H9 (cell line): ENCODE measurements around the gene CLIP3. TPM values are rescaled to one million over a fixed set of nuclear protein-coding genes. Genes with fewer than 3 reads are reported as not detected.

Experiments
- DNase-seq: peaks from one replicate; pipeline ENCODE4 v3.0.0-alpha.2; 2017
- H2AFZ ChIP-seq: one replicate; pipeline ENCODE4 v1.6.1; 2013; ENCODE audit warnings: mild to moderate bottlenecking, low read length, control low read depth, moderate library complexity
- H2AK5ac ChIP-seq: 2 replicates; pipeline ENCODE4 v1.6.1; 2013; ENCODE audit warnings: low read length, control low read depth, mixed read lengths; ENCODE audit not compliant: insufficient read length
- H2BK120ac ChIP-seq: one replicate; pipeline ENCODE4 v1.6.1; 2013; ENCODE audit warnings: low read depth, mild to moderate bottlenecking, low read length, control low read depth, inconsistent platforms; ENCODE audit not compliant: poor library complexity, severe bottlenecking
- H2BK12ac ChIP-seq: 2 replicates; pipeline ENCODE4 v1.6.1; 2013; ENCODE audit warnings: low read length, control low read depth, mixed read lengths, low read depth; ENCODE audit not compliant: insufficient read length
- H2BK15ac ChIP-seq: 2 replicates; pipeline ENCODE4 v1.6.1; 2013; ENCODE audit warnings: low read depth, low read length, control low read depth
- H2BK20ac ChIP-seq: one replicate; pipeline ENCODE4 v1.6.1; 2013; ENCODE audit warnings: low read depth, mild to moderate bottlenecking, low read length, control low read depth, inconsistent platforms; ENCODE audit not compliant: poor library complexity, severe bottlenecking
- H2BK5ac ChIP-seq: 2 replicates; pipeline ENCODE4 v1.6.1; 2013; ENCODE audit warnings: low read length, control low read depth, mixed read lengths; ENCODE audit not compliant: insufficient read length
- H3K14ac ChIP-seq: 2 replicates; pipeline ENCODE4 v1.6.1; 2013; ENCODE audit warnings: low read length, control low read depth; ENCODE audit not compliant: insufficient read depth
- H3K18ac ChIP-seq: 2 replicates; pipeline ENCODE4 v1.6.1; 2013; ENCODE audit warnings: low read depth, mild to moderate bottlenecking, mixed read lengths, low read length, control low read depth; ENCODE audit not compliant: insufficient read length
- H3K23ac ChIP-seq: 2 replicates; pipeline ENCODE4 v1.6.1; 2013; ENCODE audit warnings: low read length, control low read depth, mixed read lengths, low read depth; ENCODE audit not compliant: insufficient read length
- H3K23me2 ChIP-seq: 2 replicates; pipeline ENCODE4 v1.6.1; 2013; ENCODE audit warnings: low read depth, mild to moderate bottlenecking, mixed read lengths, low read length, control low read depth; ENCODE audit not compliant: insufficient read length, poor library complexity, severe bottlenecking
- H3K27ac ChIP-seq: 2 replicates; pipeline ENCODE4 v1.5.1; 2013; ENCODE audit warnings: low read length, control low read depth, mixed read lengths, low read depth; ENCODE audit not compliant: insufficient read length
- H3K27me3 ChIP-seq: 2 replicates; pipeline ENCODE4 v1.6.1; 2013; ENCODE audit warnings: low read length, control low read depth, inconsistent platforms; ENCODE audit not compliant: insufficient read depth
- H3K4ac ChIP-seq: 2 replicates; pipeline ENCODE4 v1.6.1; 2013; ENCODE audit warnings: low read depth, mild to moderate bottlenecking, control low read depth, inconsistent platforms, low read length, moderate library complexity
- H3K4me1 ChIP-seq: 2 replicates; pipeline ENCODE4 v1.6.1; 2013; ENCODE audit warnings: low read length, control low read depth, inconsistent platforms; ENCODE audit not compliant: insufficient read depth
- H3K4me2 ChIP-seq: 2 replicates; pipeline ENCODE4 v1.6.1; 2013; ENCODE audit warnings: low read length, control low read depth, mixed read lengths; ENCODE audit not compliant: insufficient read length, insufficient read depth
- H3K56ac ChIP-seq: 2 replicates; pipeline ENCODE4 v1.6.1; 2013; ENCODE audit warnings: low read depth, mild to moderate bottlenecking, mixed read lengths, low read length, control low read depth; ENCODE audit not compliant: insufficient read length
- H3K79me1 ChIP-seq: 2 replicates; pipeline ENCODE4 v1.6.1; 2013; ENCODE audit warnings: low read depth, mild to moderate bottlenecking, moderate library complexity, low read length, control low read depth, inconsistent platforms; ENCODE audit not compliant: insufficient read depth, poor library complexity, severe bottlenecking
- H3K79me2 ChIP-seq: 2 replicates; pipeline ENCODE4 v1.6.1; 2013; ENCODE audit warnings: low read length, control low read depth, inconsistent platforms; ENCODE audit not compliant: insufficient read depth
- H3K9ac ChIP-seq: 2 replicates; pipeline ENCODE4 v1.6.1; 2013; ENCODE audit warnings: low read length, control low read depth, mixed read lengths; ENCODE audit not compliant: insufficient read length; ENCODE audit errors: extremely low read depth
- H3K9me3 ChIP-seq: one replicate; pipeline ENCODE4 v1.6.1; 2013; ENCODE audit warnings: low read depth, low read length, inconsistent platforms; ENCODE audit not compliant: control insufficient read depth
- H3T11ph ChIP-seq: one replicate; pipeline ENCODE4 v1.6.1; 2013; ENCODE audit warnings: mild to moderate bottlenecking, low read length, control low read depth, inconsistent platforms
- H4K20me1 ChIP-seq: one replicate; pipeline ENCODE4 v1.6.1; 2013; ENCODE audit not compliant: control insufficient read depth, insufficient read length, insufficient read depth
- H4K5ac ChIP-seq: 2 replicates; pipeline ENCODE4 v1.6.1; 2013; ENCODE audit warnings: low read depth, mild to moderate bottlenecking, mixed read lengths, low read length, control low read depth; ENCODE audit not compliant: insufficient read length
- H4K8ac ChIP-seq: replicated peaks from 2 replicates; pipeline ENCODE4 v1.6.1; 2013; ENCODE audit warnings: low read length, control low read depth, mixed read lengths, low read depth; ENCODE audit not compliant: insufficient read length
- H4K91ac ChIP-seq: 2 replicates; pipeline ENCODE4 v1.6.1; 2013; ENCODE audit warnings: low read depth, mild to moderate bottlenecking, moderate library complexity, mixed read lengths, low read length, control low read depth; ENCODE audit not compliant: insufficient read length
- H3K27ac Mint-ChIP-seq, 3 experiments: 2 replicates in 2 of 3; 3 replicates in 1 of 3; pipeline ENCODE4 v1.8.0; 2020 to 2021; ENCODE audit warnings: mixed read lengths in 3 of 3, mild to moderate bottlenecking in 1 of 3, moderate library complexity in 1 of 3
- H3K27me3 Mint-ChIP-seq: 2 replicates; pipeline ENCODE4 v1.8.0; 2021; ENCODE audit warnings: low read depth, mild to moderate bottlenecking, moderate library complexity, mixed read lengths
- H3K36me3 Mint-ChIP-seq, 3 experiments: 2 replicates in 2 of 3; 3 replicates in 1 of 3; pipeline ENCODE4 v1.8.0; 2020 to 2021; ENCODE audit warnings: low read depth in 3 of 3, mixed read lengths in 3 of 3; ENCODE audit not compliant: insufficient read depth in 1 of 3
- H3K4me1 Mint-ChIP-seq, 2 experiments: 2 replicates each; pipeline ENCODE4 v1.8.0; 2020; ENCODE audit warnings: mixed read lengths in 2 of 2
- H3K4me3 Mint-ChIP-seq, 2 experiments: 2 replicates in 1 of 2; 3 replicates in 1 of 2; pipeline ENCODE4 v1.8.0; 2020 to 2021; ENCODE audit warnings: mild to moderate bottlenecking in 2 of 2, mixed read lengths in 2 of 2, moderate library complexity in 1 of 2
- H3K9me3 Mint-ChIP-seq, 2 experiments: 2 replicates in 1 of 2; 3 replicates in 1 of 2; pipeline ENCODE4 v1.8.0; 2020; ENCODE audit warnings: mild to moderate bottlenecking in 2 of 2, mixed read lengths in 2 of 2, moderate library complexity in 1 of 2
- CTCF ChIP-seq: fragments of 200-600 bp; sonication (generic); conservative IDR thresholded peaks from 3 replicates; pipeline ENCODE4 v1.8.0; 2021; ENCODE audit warnings: antibody characterized with exemption, mild to moderate bottlenecking
- WGBS: extraction: QIAGEN DNeasy Blood & Tissue Kit; methylation state at CpG from one replicate; pipeline ENCODE4 v1.1.7; 2013; ENCODE audit warnings: missing lambda C conversion rate, low lambda C conversion rate, mixed read lengths; ENCODE audit not compliant: insufficient read length; ENCODE audit errors: extremely low coverage; 5-methylcytosine and 5-hydroxymethylcytosine counted together
- total RNA-seq: library from RNA; stranded (reverse); gene quantifications from 2 replicates; pipeline ENCODE4 v1.2.1, GENCODE V29; 2021

CLIP3 gene
- total RNA-seq, 1 experiment from 2014 or later, result 19.7 TPM

GRCh38 chr19:35966771-35967170, 65.9 kb downstream of the CLIP3 start:
- H2BK5ac ChIP-seq, result no peak overlapping the region
- no peaks in the 10 kb centered on the region for H3K27me3 ChIP-seq
- Mint-ChIP-seq H3K36me3 (no peaks in the 10 kb centered on the region), H3K27me3 (peaks cover 24% of the 10 kb centered on the region), H3K27ac (no peak overlapping the region), H3K9me3 (no peaks in the 10 kb centered on the region; a peak in 1 of 5 replicates), H3K4me1 (no peaks in the 10 kb centered on the region), H3K4me3 (no peak overlapping the region)
- H3K27ac ChIP-seq, result no peak overlapping the region
- DNase-seq, result no peak
- H3K4me2 ChIP-seq, result no peak overlapping the region
- no peak overlapping the region for H3K4ac ChIP-seq
- H3K14ac ChIP-seq, result no peak overlapping the region
- H3K4me1 ChIP-seq, result no peaks in the 10 kb centered on the region
- H2BK12ac ChIP-seq, result no peak overlapping the region
- H3K79me2 ChIP-seq, result no peaks in the 10 kb centered on the region
- no peak for TF ChIP-seq CTCF
- no peaks in the 10 kb centered on the region for H3K23me2 ChIP-seq
- H2AK5ac ChIP-seq, result no peak overlapping the region
- no peak overlapping the region for H2BK20ac ChIP-seq
- H4K5ac ChIP-seq, result no peak overlapping the region
- no peaks in the 10 kb centered on the region for H3K9me3 ChIP-seq
- H3T11ph ChIP-seq, result no peak overlapping the region
- no peak overlapping the region for H4K8ac ChIP-seq
- no peak overlapping the region for H2BK15ac ChIP-seq
- WGBS, result no CpG with 5 or more reads among the region's 3 CpGs
- no peak overlapping the region for H3K56ac ChIP-seq
- no peak overlapping the region for H3K18ac ChIP-seq
- H3K23ac ChIP-seq, result no peak overlapping the region
- H3K9ac ChIP-seq, result no peak overlapping the region
- no peak overlapping the region for H2AFZ ChIP-seq
- H4K20me1 ChIP-seq, result no peaks in the 10 kb centered on the region
- no peak overlapping the region for H2BK120ac ChIP-seq
- no peaks in the 10 kb centered on the region for H3K79me1 ChIP-seq
- H4K91ac ChIP-seq, result no peak overlapping the region

Other genes with a start within 250 kb of the CLIP3 start
- gene PRODH2, start 220.0 kb downstream of the CLIP3 start, total RNA-seq, result not detected in 2 replicates
- 0.83 and 1.1 TPM in 2 replicates for gene NPHS1, start 180.4 kb downstream of the CLIP3 start, total RNA-seq
- 3.1 and 3.6 TPM in 2 replicates for gene KIRREL2, start 176.0 kb downstream of the CLIP3 start, total RNA-seq
- gene APLP1, start 164.3 kb downstream of the CLIP3 start, total RNA-seq, result 29.9 and 36.9 TPM in 2 replicates
- 18.4 and 18.8 TPM in 2 replicates for gene NFKBID, start 132.3 kb downstream of the CLIP3 start, total RNA-seq
- 0.68 and 1.8 TPM in 2 replicates for gene HCST, start 130.3 kb downstream of the CLIP3 start, total RNA-seq
- not detected in 2 replicates for gene TYROBP, start 124.6 kb downstream of the CLIP3 start, total RNA-seq
- gene LRFN3, start 96.5 kb downstream of the CLIP3 start, total RNA-seq, result 18.4 and 20.5 TPM in 2 replicates
- 14.7 and 16.0 TPM in 2 replicates for gene SDHAF1, start 37.7 kb downstream of the CLIP3 start, total RNA-seq
- 19.2 and 20.4 TPM in 2 replicates for gene SYNE4, start 24.1 kb downstream of the CLIP3 start, total RNA-seq
- 28.0 and 32.5 TPM in 2 replicates for gene ALKBH6, start 18.7 kb downstream of the CLIP3 start, total RNA-seq
- 5.1 and 5.4 TPM in 2 replicates for gene THAP8, start 21.4 kb upstream of the CLIP3 start, total RNA-seq
- gene WDR62, start 22.0 kb upstream of the CLIP3 start, total RNA-seq, result 28.5 and 30.0 TPM in 2 replicates
- gene OVOL3, start 78.3 kb upstream of the CLIP3 start, total RNA-seq, result not detected in 2 replicates
- gene POLR2I, start 82.0 kb upstream of the CLIP3 start, total RNA-seq, result 145 and 146 TPM in 2 replicates
- gene TBCB, start 82.6 kb upstream of the CLIP3 start, total RNA-seq, result 203 and 216 TPM in 2 replicates
- 379 and 399 TPM in 2 replicates for gene CAPNS1, start 107.2 kb upstream of the CLIP3 start, total RNA-seq
- gene COX7A1, start 119.6 kb upstream of the CLIP3 start, total RNA-seq, result not detected in 2 replicates
- gene ZNF565, start 181.8 kb upstream of the CLIP3 start, total RNA-seq, result 4.8 and 5.3 TPM in 2 replicates
- 166 and 167 TPM in 2 replicates for gene ZNF146, start 182.2 kb upstream of the CLIP3 start, total RNA-seq